T-helper 1 cell treated with Interleukin-12 subunit alpha and Interleukin-12 subunit beta and Interleukin-4 antibody, amounts not matched to agents 30 ng/mL and 1 ng/mL, for 36 hours (primary cell): Measurements from ENCODE around the gene THTPA. TPM values are rescaled to one million over a fixed set of nuclear protein-coding genes. Genes with fewer than 3 reads are reported as not detected.

Source experiments
- intact Hi-C: fragments of 100-400 bp; cut with micrococcal nuclease; formaldehyde crosslinking; loops from one replicate; pipeline ENCODE4 v1.15.1; 2024
- total RNA-seq: library from RNA; stranded (reverse); gene quantifications from 2 replicates; pipeline ENCODE4 v1.2.3, GENCODE V29; 2022

Gene THTPA
- total RNA-seq, 1 donor from 2014 or later, result 16.8 TPM

DNA sequence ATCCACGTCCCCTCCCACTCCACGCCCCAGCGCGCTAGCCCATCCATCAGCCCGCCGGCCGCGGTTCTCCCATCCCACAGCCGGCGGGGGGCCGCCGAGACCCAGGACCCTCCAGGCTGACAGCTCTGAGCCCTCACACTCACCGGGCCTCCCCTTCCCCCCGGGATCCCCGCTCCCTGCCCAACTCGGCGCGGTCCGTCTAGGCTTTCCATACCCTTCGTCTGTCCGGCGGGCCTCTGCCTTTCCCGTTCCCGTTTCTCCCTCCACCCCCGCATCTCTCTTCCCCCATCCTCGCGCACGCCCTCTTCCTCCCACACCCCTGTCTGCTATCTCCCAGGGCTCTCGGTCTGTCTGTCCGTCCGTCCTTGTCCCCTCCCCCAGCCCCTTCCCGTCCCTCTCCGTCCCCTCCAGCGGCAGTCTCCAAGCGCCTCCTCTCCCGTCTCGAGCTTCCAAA, 5.2 kb upstream of the THTPA start:
- intact Hi-C loops, result loop anchor here (1.0 to 10.0 kb wide), 8 partner anchors 16 to 966 kb away; partner anchors contain the start of genes ACIN1, AP1G2, C14orf119 and DAD1

DNA sequence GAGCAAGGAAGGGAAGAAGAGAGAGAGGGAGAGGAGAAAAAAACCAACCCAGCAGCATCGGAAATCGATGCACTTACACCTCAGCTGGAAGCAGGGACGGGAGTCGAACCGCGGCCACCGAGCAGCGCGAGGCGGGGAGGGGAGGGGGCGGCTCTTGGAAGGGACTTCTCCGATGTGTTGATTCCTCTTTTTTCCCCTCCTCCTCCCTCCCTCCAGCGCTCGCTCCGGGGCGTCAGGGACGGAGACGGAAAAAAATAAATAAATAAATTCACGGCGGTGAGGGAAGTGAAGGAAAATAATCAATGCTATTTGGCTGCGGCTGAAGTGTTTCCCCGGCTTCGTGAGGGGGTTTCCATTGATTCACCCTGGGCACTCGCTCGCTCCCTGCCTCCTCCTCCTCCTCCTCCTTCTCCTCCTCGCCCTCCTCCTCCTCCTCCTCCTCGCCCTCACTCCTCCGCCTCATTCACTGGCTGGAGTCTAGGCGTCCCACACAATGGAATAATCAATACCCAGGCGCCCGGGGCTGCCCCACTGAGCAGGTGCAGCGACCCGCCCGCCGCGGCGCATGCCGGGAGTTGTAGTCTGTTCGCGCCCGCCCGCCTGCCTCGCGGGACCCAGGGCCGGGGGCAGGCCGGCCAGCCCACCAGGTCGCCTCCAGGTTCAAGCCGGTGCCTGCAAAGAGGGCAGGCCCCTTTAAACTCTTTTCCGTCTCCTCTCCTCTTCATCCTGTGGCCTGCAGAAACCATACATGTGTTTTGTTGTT, 4.6 kb upstream of the THTPA start, which contains the start of gene ZFHX2:
Gene ZFHX2 (minus strand): TSS at position 500 of the 763 bp plus-strand sequence. CDS start 16,440 bp downstream, outside the sequence.
- intact Hi-C loops, result loop anchor here (1.0 to 10.0 kb wide), 8 partner anchors 16 to 967 kb away; partner anchors contain the start of genes ACIN1, AP1G2, C14orf119 and DAD1

- intact Hi-C loops, result loop anchor here (1.0 to 10.0 kb wide), 6 partner anchors 86 to 971 kb away; partner anchors contain the start of genes DAD1, DCAF11, EMC9 and NGDN
Observed at GRCh38 chr14:23555533-23555881, 564 bp upstream of the THTPA start.

GRCh38 chr14:23556700-23557440, 799 bp downstream of the THTPA start:
- intact Hi-C loops, result loop anchor here (1.0 to 10.0 kb wide), 7 partner anchors 10 to 972 kb away; partner anchors contain the start of genes AP1G2, DAD1, EMC9 and PABPN1

GRCh38 chr14:23557521-23557920, 1.4 kb downstream of the THTPA start:
- intact Hi-C loops, result loop anchor here (2.0 to 10.0 kb wide), 4 partner anchors 19 to 973 kb away; partner anchors contain the start of genes DAD1, EMC9, PSME2 and RNF31

GRCh38 chr14:23557946-23558345, 1.9 kb downstream of the THTPA start:
- intact Hi-C loops, result loop anchor here (2.0 to 10.0 kb wide), 4 partner anchors 19 to 973 kb away; partner anchors contain the start of genes DAD1, EMC9, PSME2 and RNF31

- intact Hi-C loops, result loop anchor here (1.0 to 10.0 kb wide), 4 partner anchors 230 to 974 kb away; partner anchors contain the start of genes DAD1, EMC9, PSME2 and RNF31
Observed at GRCh38 chr14:23558346-23559009, 2.4 kb downstream of the THTPA start.

DNA sequence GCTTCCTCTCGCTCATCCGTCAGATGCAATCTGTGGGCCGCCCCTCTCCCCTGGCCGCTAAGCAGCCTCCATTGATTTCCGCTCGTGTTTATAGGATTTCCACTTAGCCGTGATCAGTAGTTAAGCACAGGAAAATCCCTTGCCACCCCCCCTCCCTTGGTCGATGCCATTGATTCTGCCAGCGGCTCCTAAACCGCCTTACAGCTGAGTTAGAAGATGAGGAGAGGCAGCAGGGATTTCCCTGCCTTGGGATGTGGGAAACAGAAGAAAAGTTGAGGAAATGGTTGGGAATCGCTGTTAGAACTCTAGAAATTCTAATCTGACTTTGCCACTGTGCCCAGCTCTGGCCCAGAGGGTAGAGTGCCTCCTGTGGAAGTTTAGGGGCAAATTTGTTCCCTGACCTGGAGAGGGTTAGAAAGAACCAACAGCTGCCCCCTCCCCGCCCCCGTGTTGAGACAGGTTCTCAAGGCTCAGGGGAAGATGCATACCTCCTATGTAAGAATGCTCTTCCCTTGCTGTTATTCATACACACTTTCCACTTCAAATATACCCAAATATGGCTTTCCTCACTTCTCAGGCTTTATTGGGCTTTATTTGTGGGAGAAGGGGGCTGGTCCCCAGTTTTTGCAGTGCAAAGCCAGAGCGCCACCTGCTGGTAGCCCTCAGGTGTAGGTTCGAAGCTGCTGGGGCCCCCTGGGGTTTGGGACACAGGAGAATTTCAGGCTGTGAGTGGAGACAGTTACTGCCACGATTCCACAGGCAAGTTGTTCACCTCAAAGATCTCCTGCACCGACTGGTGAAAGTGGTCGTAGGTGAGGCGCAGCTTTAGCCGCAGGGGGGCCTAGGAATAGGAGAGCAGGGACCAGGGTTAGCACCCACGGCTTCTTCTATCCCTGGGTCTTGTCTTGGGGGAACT, 3.2 kb downstream of the THTPA start:
- intact Hi-C loops, result loop anchor here (1.0 to 10.0 kb wide), 4 partner anchors 231 to 974 kb away; partner anchors contain the start of genes DAD1, EMC9, PSME2 and RNF31

DNA sequence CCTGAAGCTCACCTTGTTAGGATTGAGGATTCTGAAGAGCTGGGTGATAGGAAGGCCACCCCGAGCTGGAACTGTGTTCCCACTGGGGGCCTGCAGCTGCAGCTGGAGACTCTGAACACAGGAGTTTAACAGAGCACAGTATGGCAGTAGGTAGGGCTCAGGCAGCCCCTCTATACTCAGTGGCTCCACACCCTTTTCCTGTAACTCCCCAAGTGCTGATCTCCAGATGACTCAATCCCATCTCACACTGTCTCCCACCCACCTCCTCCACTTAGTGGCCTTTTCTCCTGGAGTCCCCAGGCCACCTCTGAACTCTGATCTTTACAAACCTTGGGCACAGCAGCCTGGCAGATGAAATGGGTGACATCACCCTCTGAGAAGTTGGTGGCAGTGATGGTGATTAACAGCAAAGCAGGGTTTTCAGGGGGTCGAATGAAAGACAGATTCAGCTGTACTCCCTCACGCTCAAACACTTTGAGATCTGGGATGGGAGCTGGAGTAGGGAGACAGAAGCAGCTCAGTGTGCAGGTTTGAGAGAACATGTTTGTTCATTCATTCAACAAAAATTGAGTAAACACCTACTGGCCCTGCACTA, 4.0 kb downstream of the THTPA start:
- intact Hi-C loops, result loop anchor here (1.0 to 10.0 kb wide), 4 partner anchors 232 to 975 kb away; partner anchors contain the start of genes DAD1, EMC9, PSME2 and RNF31

DNA sequence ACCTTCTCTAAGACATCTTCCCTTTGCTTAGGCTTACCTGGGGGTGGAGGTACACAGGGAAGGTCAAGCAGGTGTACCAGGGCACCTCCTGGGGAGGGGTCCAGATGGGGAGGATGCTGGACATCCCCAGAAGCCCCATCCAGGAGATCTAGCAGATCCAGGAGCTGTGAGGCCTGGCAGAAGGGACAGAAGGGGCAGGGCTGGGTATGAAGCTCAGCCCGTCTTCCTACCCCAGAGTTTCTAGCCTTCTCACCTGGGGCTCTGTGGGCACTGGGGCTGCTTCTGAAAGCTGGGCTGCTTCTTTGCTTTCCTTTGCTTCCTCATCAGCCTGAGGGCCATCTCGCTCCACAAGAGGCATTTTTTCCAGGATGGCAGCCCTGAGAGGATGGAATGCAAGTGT, 5.2 kb downstream of the THTPA start:
- intact Hi-C loops, result no loop called here

DNA sequence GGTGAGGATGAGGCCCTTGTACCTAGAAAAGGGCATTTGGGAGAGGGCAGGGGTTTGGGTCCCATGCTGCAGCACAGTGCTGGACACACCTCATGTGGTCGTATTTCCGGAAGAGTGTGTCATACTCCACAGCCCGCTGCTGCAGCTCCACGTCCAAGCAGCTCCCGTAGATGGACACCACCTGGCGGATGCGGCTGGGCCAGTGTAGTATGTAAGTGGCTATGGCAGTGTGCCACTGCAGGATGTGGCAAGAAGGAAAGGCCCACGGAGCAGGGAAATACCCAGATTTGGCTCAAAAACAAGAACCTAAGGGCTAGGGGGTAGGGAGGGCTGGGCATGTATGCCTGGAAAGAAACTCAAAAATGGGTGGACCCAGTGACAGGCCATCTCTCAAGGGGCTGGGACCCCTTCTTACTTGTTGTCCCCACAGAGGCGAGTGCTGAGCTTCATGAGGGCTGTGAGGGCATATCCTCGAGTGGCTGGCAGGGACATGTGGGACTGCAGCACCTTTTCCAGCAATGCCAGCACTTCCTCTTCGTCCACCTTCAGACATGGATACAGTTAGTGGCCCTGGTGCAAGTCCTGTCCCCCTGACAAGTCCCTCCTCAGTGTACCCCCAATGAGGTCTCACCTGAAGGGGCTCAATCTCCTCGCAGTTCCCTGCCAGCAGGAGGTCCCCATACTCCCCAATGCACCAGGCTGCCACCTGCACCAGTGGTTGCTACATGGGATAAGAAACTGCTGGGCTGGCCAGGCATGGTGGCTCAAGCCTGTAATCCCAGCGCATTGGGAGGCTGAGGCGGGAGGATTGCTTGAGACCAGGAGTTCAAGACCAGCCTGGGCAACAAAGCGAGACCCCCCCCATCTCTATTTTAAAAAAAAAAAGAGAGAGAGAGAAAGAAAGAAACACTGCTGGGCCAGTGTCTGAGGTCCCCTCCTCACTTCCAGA, 6.1 kb downstream of the THTPA start:
- intact Hi-C loops, result loop anchor here (1.0 kb wide), 2 partner anchors 23 to 84 kb away; no protein-coding TSS in a partner anchor

GRCh38 chr14:23562822-23563472, 6.9 kb downstream of the THTPA start:
- intact Hi-C loops, result loop anchor here (1.0 kb wide), 2 partner anchors 24 to 85 kb away; no protein-coding TSS in a partner anchor

- intact Hi-C loops, result no loop called here
Observed at GRCh38 chr14:23563473-23564180, 7.6 kb downstream of the THTPA start.

DNA sequence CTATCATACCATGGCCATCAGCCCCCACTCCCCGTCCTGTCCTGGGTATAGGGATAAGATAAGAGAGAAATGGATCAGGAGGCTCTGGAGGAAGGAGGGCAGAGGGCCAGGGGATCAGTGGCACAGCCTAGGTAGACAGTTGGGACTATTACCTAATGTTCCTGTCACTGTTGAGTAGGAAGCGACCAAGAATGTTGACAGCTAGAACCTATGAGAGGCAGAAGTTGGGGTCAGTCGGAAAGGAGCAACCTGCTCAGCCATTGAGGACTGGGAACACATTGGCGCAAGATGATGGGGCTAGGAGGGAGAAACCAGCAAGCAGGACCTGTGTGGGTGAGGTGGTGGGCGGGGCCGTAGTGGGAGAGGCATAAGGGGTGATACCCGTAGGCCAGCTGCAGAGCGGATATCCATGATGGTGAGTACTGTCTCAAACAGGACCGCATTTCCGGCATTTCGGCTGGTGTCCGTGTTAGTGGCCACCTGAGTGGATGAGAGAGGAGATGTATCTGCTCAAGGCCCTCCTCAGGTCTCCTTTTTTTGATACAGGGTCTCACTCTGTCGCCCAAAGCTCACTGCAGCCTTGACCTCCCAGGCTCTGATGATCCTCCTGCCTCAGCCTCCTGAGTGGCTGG, 8.2 kb downstream of the THTPA start:
- intact Hi-C loops, result no loop called here

DNA sequence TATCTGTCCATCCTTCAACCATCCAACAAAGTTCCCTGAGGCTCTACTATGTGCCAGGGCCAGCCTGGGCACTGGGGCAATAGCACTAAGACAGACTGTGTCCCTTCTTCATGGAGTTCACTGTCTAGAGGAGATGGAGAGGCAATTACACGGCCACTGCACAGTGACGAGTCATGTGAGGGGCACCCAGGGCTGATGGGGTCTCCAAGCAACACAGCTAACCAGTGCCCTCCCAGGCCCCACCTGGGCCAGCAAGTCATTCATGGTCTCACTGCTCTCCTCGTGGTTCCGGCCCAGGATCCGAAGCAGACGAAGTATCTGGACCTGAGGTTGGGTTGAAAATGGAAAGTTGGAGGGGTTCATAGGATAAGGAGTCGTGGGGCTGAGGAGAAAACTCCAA, 8.8 kb downstream of the THTPA start:
- intact Hi-C loops, result no loop called here

GRCh38 chr14:23565626-23566025, 9.6 kb downstream of the THTPA start:
- intact Hi-C loops, result no loop called here
